GM18951 (cell line): Measurements from ENCODE around the gene PODXL2.

Experiments used
- POLR2A ChIP-seq: IDR thresholded peaks from 4 replicates; pipeline ENCODE4 v1.6.1; 2011; ENCODE audit warnings: mild to moderate bottlenecking; ENCODE audit not compliant: insufficient read length, insufficient read depth; ENCODE audit errors: extremely low read depth
- in situ Hi-C: fragments of 300-500 bp; cut with MboI; formaldehyde crosslinking; loops from one replicate; pipeline ENCODE4 v1.12.0; 2022; ENCODE audit warnings: low sequenced_read_pairs, mixed read lengths, inconsistent platforms; ENCODE audit not compliant: unreplicated experiment

PODXL2 gene

GRCh38 chr3:127611251-127611650 lies 17.7 kb upstream of the PODXL2 start:
- no peak for TF ChIP-seq POLR2A
- in situ Hi-C loops = no loop called here

GRCh38 chr3:127612966-127613365 lies 16.0 kb upstream of the PODXL2 start:
- TF ChIP-seq POLR2A = no peak
- in situ Hi-C loops = no loop called here

GRCh38 chr3:127613406-127613805 lies 15.6 kb upstream of the PODXL2 start:
- in situ Hi-C loops = no loop called here
- no peak for TF ChIP-seq POLR2A

GRCh38 chr3:127614928-127615589 lies 13.9 kb upstream of the PODXL2 start:
- in situ Hi-C loops = no loop called here
- no peak for TF ChIP-seq POLR2A

- TF ChIP-seq POLR2A = no peak
- in situ Hi-C loops = no loop called here
These were observed 13.2 kb upstream of the PODXL2 start for GRCh38 chr3:127615631-127616305.

GRCh38 chr3:127616836-127617605 lies 12.0 kb upstream of the PODXL2 start:
- in situ Hi-C loops = no loop called here
- TF ChIP-seq POLR2A = no peak

- no peak for TF ChIP-seq POLR2A
- in situ Hi-C loops = no loop called here
These were observed 10.1 kb upstream of the PODXL2 start for GRCh38 chr3:127618891-127619290.

GRCh38 chr3:127620637-127621375 lies 8.2 kb upstream of the PODXL2 start:
- in situ Hi-C loops = no loop called here

GRCh38 chr3:127622031-127622430 lies 7.0 kb upstream of the PODXL2 start:
- in situ Hi-C loops = no loop called here
- TF ChIP-seq POLR2A = no peak

More at GRCh38 chr3:127620637-127621375, 8.2 kb upstream of the PODXL2 start:
- TF ChIP-seq POLR2A = no peak

GRCh38 chr3:127622772-127623576 lies 6.0 kb upstream of the PODXL2 start:
- no peak for TF ChIP-seq POLR2A
- in situ Hi-C loops = no loop called here

- in situ Hi-C loops = no loop called here
- no peak for TF ChIP-seq POLR2A
These were observed 4.9 kb upstream of the PODXL2 start for GRCh38 chr3:127624063-127624462.

- TF ChIP-seq POLR2A = no peak
- in situ Hi-C loops = no loop called here
These were observed 3.2 kb upstream of the PODXL2 start for GRCh38 chr3:127625821-127626220.
